Neural progenitor cell (in vitro differentiated cells): ENCODE measurements around the gene DRAXIN. TPM values are rescaled to one million over a fixed set of nuclear protein-coding genes. Genes with fewer than 3 reads are reported as not detected.

Experiments
- DNase-seq: peaks from one replicate; pipeline ENCODE4 v3.0.0-alpha.2; 2016; ENCODE audit warnings: low spot score
- H2AFZ ChIP-seq: fragments of 200-600 bp; sonication (generic); replicated peaks from 2 replicates; pipeline ENCODE4 v1.6.1; 2016; ENCODE audit warnings: antibody characterized with exemption
- H3F3A ChIP-seq: fragments of 200-600 bp; sonication (generic); 2 replicates; pipeline ENCODE4 v1.6.1; 2016; ENCODE audit warnings: antibody characterized with exemption, low read depth
- H3K27ac ChIP-seq: fragments of 200-600 bp; sonication (generic); 2 replicates; pipeline ENCODE4 v1.5.1; 2016; ENCODE audit warnings: mild to moderate bottlenecking
- H3K27me3 ChIP-seq: fragments of 200-600 bp; sonication (generic); 2 replicates; pipeline ENCODE4 v1.6.1; 2016; ENCODE audit warnings: mild to moderate bottlenecking, moderate library complexity
- H3K36me3 ChIP-seq: fragments of 200-600 bp; sonication (generic); 2 replicates; pipeline ENCODE4 v1.5.1; 2016
- H3K4me1 ChIP-seq: fragments of 200-600 bp; sonication (generic); 2 replicates; pipeline ENCODE4 v1.6.1; 2016; ENCODE audit warnings: mixed run types
- H3K4me2 ChIP-seq: fragments of 200-600 bp; sonication (generic); 2 replicates; pipeline ENCODE4 v1.6.1; 2016
- H3K4me3 ChIP-seq: fragments of 200-600 bp; sonication (generic); 2 replicates; pipeline ENCODE4 v1.5.1; 2016
- H3K79me2 ChIP-seq: fragments of 200-600 bp; sonication (generic); 2 replicates; pipeline ENCODE4 v1.6.1; 2016; ENCODE audit warnings: low read depth
- H3K9ac ChIP-seq: fragments of 200-600 bp; sonication (generic); 2 replicates; pipeline ENCODE4 v1.6.1; 2016
- H3K9me3 ChIP-seq: fragments of 200-600 bp; sonication (generic); 2 replicates; pipeline ENCODE4 v1.5.1; 2016; ENCODE audit warnings: low read depth
- H4K20me1 ChIP-seq: fragments of 200-600 bp; sonication (generic); 2 replicates; pipeline ENCODE4 v1.6.1; 2016; ENCODE audit warnings: low read depth
- H3K27ac Mint-ChIP-seq: 3 replicates; pipeline ENCODE4 v1.8.0; 2021; ENCODE audit warnings: mixed read lengths
- H3K27me3 Mint-ChIP-seq: 2 replicates; pipeline ENCODE4 v1.8.0; 2022; ENCODE audit warnings: low read depth, mild to moderate bottlenecking, inconsistent platforms, moderate library complexity, mixed read lengths; ENCODE audit not compliant: insufficient read depth
- H3K36me3 Mint-ChIP-seq: 3 replicates; pipeline ENCODE4 v1.8.0; 2021; ENCODE audit warnings: mixed read lengths
- H3K4me1 Mint-ChIP-seq: 3 replicates; pipeline ENCODE4 v1.8.0; 2021; ENCODE audit warnings: mixed read lengths
- H3K4me3 Mint-ChIP-seq: 3 replicates; pipeline ENCODE4 v1.8.0; 2021; ENCODE audit warnings: mild to moderate bottlenecking, moderate library complexity, mixed read lengths
- H3K9me3 Mint-ChIP-seq: 3 replicates; pipeline ENCODE4 v1.8.0; 2020; ENCODE audit warnings: mixed read lengths
- CTCF ChIP-seq: fragments of 200-600 bp; sonication (generic); IDR thresholded peaks from 2 replicates; pipeline ENCODE4 v1.5.1; 2017; ENCODE audit warnings: antibody characterized with exemption, mild to moderate bottlenecking
- EZH2 ChIP-seq: fragments of 200-600 bp; sonication (generic); IDR thresholded peaks from 2 replicates; pipeline ENCODE4 v1.6.1; 2017; ENCODE audit warnings: antibody characterized with exemption, mild to moderate bottlenecking, moderate library complexity
- EZH2phosphoT487 ChIP-seq: fragments of 200-600 bp; sonication (generic); IDR thresholded peaks from 2 replicates; pipeline ENCODE4 v1.6.1; 2017; ENCODE audit warnings: antibody characterized with exemption
- total RNA-seq: library from RNA; depleted of rRNA; stranded (reverse); fragments of >200 nt; gene quantifications from 2 replicates; pipeline ENCODE4 v1.2.3, GENCODE V29; 2015; ENCODE audit warnings: low replicate concordance

Gene DRAXIN
- total RNA-seq, 1 donor from 2014 or later: 27.1 TPM

GRCh38 chr1:11648732-11649158 lies 42.8 kb upstream of the DRAXIN start:
- Mint-ChIP-seq H3K27me3 (peaks cover 52% of the 10 kb centered on the region), H3K4me1 (peaks cover 8% of the 10 kb centered on the region), H3K9me3 (peaks cover 2% of the 10 kb centered on the region), H3K4me3 (no peak overlapping the region), H3K27ac (no peak overlapping the region), H3K36me3 (no peaks in the 10 kb centered on the region)
- DNase-seq: peak; percentile 62
- H2AFZ ChIP-seq: no peak overlapping the region
- H3K36me3 ChIP-seq: no peaks in the 10 kb centered on the region
- H3K4me1 ChIP-seq: peaks cover 7% of the 10 kb centered on the region
- H4K20me1 ChIP-seq: peaks cover 24% of the 10 kb centered on the region
- H3F3A ChIP-seq: peaks cover 39% of the 10 kb centered on the region
- TF ChIP-seq EZH2 (no peak), EZH2phosphoT487 (no peak), CTCF (no peak)
- H3K4me2 ChIP-seq: peak overlapping the region; percentile 69
- no peak overlapping the region for H3K9ac ChIP-seq
- H3K79me2 ChIP-seq: no peaks in the 10 kb centered on the region
- H3K27me3 ChIP-seq: peaks cover 63% of the 10 kb centered on the region
- no peaks in the 10 kb centered on the region for H3K9me3 ChIP-seq
- H3K27ac ChIP-seq: no peak overlapping the region
- peak overlapping the region; percentile 26 for H3K4me3 ChIP-seq

GRCh38 chr1:11649237-11649623 lies 42.3 kb upstream of the DRAXIN start:
- TF ChIP-seq EZH2 (no peak), CTCF (no peak), EZH2phosphoT487 (no peak)
- Histone ChIP-seq H3K27me3 (peaks cover 68% of the 10 kb centered on the region), H3K4me2 (peak overlapping the region; percentile 69), H3K36me3 (no peaks in the 10 kb centered on the region), H3K4me3 (peak overlapping the region; percentile 26), H3K9ac (no peak overlapping the region), H2AFZ (no peak overlapping the region), H3K4me1 (peaks cover 7% of the 10 kb centered on the region), H3K79me2 (no peaks in the 10 kb centered on the region), H3F3A (peaks cover 43% of the 10 kb centered on the region), H4K20me1 (peaks cover 24% of the 10 kb centered on the region), H3K9me3 (no peaks in the 10 kb centered on the region), H3K27ac (no peak overlapping the region)
- no peaks in the 10 kb centered on the region for H3K36me3 Mint-ChIP-seq
- DNase-seq: no peak
- peaks cover 52% of the 10 kb centered on the region for H3K27me3 Mint-ChIP-seq
- H3K4me3 Mint-ChIP-seq: no peak overlapping the region
- no peak overlapping the region for H3K27ac Mint-ChIP-seq
- peaks cover 8% of the 10 kb centered on the region for H3K4me1 Mint-ChIP-seq
- H3K9me3 Mint-ChIP-seq: peaks cover 2% of the 10 kb centered on the region

GRCh38 chr1:11649624-11650330 lies 41.7 kb upstream of the DRAXIN start:
- Mint-ChIP-seq H3K4me1 (peaks cover 8% of the 10 kb centered on the region), H3K9me3 (peaks cover 2% of the 10 kb centered on the region), H3K27ac (no peak overlapping the region), H3K27me3 (peaks cover 49% of the 10 kb centered on the region), H3K4me3 (peak overlapping the region; percentile 27), H3K36me3 (no peaks in the 10 kb centered on the region)
- peaks cover 7% of the 10 kb centered on the region for H3K4me1 ChIP-seq
- peak overlapping the region; percentile 51 for H3K4me2 ChIP-seq
- H3K27me3 ChIP-seq: peaks cover 71% of the 10 kb centered on the region
- peak overlapping the region; percentile 16 for H3K4me3 ChIP-seq
- no peaks in the 10 kb centered on the region for H3K79me2 ChIP-seq
- H3K9me3 ChIP-seq: no peaks in the 10 kb centered on the region
- H3K36me3 ChIP-seq: no peaks in the 10 kb centered on the region
- TF ChIP-seq CTCF: no peak
- no peak for TF ChIP-seq EZH2phosphoT487
- no peak for TF ChIP-seq EZH2
- peaks cover 24% of the 10 kb centered on the region for H4K20me1 ChIP-seq
- peaks cover 46% of the 10 kb centered on the region for H3F3A ChIP-seq
- H3K27ac ChIP-seq: no peak overlapping the region
- no peak overlapping the region for H2AFZ ChIP-seq
- DNase-seq: no peak
- no peak overlapping the region for H3K9ac ChIP-seq
